NCI-H345 treated with DMSO at 0.1 percent for 48 hours (cell line): ENCODE results near the gene RAB41.
"Not testable (repeated sequence)": the region's sequence is repeated elsewhere in the genome, so short reads cannot be mapped to it uniquely, and the experiment has no call there.

Source experiments
- DNase-seq: peaks from one replicate; lab custom pipeline; 2025; ENCODE audit not compliant: unreplicated experiment; lab: John Stamatoyannopoulos, UW

Gene RAB41

DNA sequence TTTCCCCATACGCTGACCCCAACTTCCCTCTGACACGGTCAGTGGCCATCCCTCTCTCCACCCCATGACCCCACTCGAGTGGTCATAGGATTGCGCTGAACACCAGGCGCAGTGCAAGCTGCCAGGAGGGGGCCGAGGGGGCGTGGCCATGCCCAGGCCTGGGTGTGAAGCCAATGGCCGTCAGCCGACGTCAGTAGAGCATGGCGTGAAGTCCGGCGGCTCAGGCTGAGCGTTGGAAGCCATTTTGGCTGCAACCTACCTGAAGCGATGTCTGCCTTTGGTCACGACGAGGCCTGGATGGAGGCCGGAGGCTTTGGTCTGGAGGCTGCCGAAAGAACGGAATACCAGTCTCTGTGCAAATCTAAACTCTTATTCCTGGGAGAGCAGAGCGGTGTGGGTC, at the start of gene RAB41:
TSS of gene RAB41 (plus strand) at position 222 of the 400 bp plus-strand sequence. CDS start at position 268, 46 bp downstream.
- no peak for DNase-seq

GRCh38 chrX:70234355-70234754, 47.6 kb upstream of the RAB41 start, which contains the start of gene AWAT1:
AWAT1 (plus strand) TSS chrX:70234655; CDS start chrX:70234696, 41 bp downstream.
- no peak for DNase-seq

GRCh38 chrX:70240751-70241150, 41.2 kb upstream of the RAB41 start:
- DNase-seq = no peak

GRCh38 chrX:70241501-70241900, 40.5 kb upstream of the RAB41 start:
- no peak for DNase-seq

- not testable (repeated sequence) for DNase-seq
These were observed 38.4 kb upstream of the RAB41 start for GRCh38 chrX:70243601-70244000.

DNA sequence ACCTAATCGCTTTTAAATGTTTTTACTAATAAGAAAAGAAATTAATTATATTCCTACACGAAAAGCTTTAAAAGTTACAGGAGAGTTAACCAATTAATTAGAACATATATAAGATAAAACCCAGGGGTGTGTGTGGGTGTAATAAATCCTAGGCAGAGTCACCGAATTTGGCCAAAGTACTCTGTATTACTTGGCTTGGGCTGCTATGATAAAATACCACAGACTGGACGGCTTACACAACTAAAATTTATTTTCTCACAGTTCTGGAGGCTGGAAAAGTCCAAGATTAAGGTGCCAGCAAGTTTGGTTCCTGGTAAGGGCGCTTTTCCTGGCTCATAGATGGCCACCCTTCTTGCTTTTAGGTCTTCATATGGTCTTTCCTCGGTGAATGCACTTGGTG, 37.1 kb upstream of the RAB41 start:
- no peak for DNase-seq

- DNase-seq = no peak
These were observed 34.7 kb upstream of the RAB41 start for GRCh38 chrX:70247252-70247651.

DNA sequence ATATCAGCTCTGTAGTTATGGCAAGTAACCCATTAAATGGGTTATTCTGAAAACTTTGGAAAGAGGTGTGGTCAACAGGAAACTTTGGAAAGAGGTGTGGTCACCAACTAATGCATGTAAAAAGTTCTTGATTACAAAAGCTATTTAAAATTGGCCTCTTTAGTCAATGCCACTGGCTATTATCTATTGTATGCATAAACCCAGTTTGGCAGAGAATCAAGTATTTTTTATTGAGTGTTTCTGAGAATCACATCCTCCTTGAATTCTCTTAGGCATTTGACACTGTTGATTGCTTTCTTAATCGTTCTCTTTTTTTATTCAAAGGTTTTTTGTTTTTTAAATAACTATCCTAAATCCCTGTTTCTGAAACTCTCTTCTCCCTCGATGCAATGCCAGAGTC, 29.5 kb upstream of the RAB41 start:
- DNase-seq = no peak

- no peak for DNase-seq
These were observed 28.5 kb upstream of the RAB41 start for GRCh38 chrX:70253377-70254062.

- no peak for DNase-seq
These were observed 27.9 kb upstream of the RAB41 start for GRCh38 chrX:70254063-70254400.

DNA sequence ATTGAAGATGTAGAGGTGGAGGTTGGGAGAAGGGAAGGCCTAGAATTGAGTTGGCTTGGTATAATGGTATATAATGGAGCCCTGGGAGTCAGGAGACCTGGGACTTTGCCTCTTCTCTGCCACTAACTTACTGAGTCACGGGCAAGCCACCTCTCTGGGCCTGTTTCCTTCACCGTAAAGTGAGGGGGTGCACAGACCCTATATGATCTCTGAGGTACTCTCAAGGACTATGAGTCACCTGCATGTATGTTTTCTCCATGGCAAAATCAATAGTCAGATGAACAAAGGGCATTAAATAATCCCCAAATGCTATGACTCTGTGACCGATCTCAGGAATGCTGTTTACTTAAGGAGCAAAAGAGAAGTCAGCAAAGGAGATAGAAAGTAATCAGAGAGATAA, 27.1 kb upstream of the RAB41 start:
- DNase-seq = no peak

DNA sequence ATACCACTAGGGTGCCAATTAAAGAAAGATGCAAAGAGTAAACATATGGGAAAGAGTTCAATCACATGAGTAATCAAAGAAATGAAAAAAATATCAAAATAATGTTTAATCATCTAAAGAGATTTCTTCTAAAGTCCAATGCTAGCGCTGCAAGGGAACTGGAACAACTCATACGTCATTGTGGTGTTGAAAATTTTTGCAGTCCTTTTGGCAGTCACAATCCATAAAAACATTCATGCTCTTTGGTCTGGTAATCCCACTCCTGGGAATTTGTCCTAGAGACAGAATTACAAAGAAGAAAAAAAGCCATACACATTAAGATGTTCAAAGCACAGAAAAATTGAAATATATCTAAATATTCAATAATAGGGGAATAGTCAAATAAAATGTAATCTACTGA, 26.5 kb upstream of the RAB41 start:
- DNase-seq = no peak

DNA sequence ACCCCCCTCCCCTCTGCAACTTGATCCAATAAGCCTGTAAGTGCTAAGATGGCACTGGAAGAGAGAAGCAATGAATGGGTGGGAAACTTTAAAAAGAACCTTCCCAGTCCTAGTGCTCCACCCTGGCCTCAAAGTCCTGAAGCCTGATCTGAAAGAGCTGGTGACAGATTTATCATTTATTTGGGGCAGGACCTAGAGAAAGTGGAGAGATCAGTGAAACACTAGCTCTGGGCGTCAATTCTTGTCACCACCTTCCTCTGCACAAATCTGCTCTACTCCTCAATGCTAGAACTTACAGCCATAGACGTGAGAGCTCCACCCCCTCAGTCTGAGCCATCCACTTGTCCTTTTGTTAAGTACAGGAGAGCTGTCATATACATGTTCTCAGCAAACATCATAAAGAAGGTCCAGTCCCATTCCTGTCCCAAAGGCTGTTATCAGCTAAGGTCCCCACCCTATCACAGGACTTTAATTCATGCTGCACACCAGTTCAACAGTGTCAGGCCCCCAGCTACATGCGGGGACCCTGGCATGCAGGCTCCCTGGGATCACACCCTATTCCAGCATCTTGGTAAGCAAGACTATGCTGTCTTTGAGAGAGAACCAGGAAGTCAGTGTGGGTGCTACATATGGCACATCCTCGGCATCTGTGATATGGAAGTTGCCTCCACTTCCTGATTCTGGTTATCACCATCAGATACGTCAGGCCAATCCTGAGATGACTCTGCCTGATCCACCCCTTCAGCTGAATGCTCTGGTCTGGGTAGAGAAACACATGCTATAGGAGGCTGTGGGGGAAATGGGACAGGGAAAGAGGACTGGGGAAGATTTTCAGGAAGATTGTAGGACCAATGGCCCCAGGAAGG, 24.3 kb upstream of the RAB41 start:
- DNase-seq = no peak

DNA sequence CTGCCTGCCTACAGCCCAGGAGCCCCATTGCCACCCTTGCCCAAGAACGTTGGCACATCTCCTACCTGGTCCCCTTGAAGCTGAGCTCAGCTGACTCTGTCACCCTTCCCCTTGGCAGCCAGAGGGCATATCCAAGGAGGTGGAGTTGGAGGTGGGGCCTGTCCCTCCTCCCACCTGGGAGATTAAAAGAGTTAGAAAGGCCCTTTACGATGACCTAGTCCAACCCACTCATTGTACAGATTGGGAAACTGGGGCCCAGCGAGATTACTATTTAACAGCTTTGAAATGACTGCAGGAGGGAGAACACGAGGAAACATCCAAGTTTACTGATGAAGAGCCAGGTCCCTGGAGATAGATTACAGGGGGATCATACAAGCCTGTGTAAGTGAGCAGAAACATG, 21.9 kb upstream of the RAB41 start, which contains the start of gene P2RY4:
TSS of gene P2RY4 (minus strand) at position 101 of the 400 bp plus-strand sequence. CDS start 580 bp downstream, outside the sequence.
- no peak for DNase-seq

- peak; percentile 33 for DNase-seq
These were observed 18.9 kb upstream of the RAB41 start for GRCh38 chrX:70262952-70263567.

DNA sequence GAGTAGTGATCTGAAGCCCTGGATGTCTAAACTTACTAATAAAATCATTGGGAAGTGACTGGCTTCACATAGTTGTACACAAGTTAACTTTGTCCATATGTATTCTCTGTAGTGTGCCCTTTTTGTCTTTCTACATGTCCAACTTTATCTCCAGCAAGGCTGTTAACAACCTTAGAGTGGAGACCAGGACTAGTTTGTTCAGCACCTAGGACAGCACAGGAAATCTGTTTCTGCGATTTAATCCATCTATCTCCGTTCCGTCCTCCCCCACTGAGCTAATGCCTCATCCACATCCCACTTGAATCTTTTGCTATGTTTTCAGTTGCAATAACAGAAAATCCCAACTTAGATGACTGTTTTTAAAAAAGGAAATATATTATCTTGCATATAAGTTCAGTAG, 17.2 kb upstream of the RAB41 start:
- DNase-seq = no peak

DNA sequence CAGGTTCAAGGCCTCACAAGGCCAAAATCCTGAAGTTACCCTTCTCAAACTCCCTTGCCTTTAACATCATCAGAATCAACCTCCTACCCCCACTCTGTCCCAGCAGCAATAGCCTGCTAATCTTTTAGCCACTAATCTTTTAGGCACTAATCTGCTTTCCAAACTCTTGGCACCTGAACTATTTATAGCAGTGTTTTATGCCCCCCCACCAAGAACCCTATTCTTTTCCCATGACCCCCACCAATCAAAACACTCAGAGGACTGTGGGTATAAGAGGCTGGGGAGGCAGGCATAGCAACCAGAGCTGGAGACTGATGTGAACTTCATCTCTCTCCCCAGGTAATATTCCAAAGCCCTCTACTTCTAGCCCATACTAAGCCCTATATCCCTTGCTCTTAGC, 13.9 kb upstream of the RAB41 start, which contains the start of gene ARR3:
TSS of gene ARR3 (plus strand) at position 301 of the 400 bp plus-strand sequence. CDS start 1,052 bp downstream, outside the sequence.
- DNase-seq = no peak

GRCh38 chrX:70274029-70274428, 7.9 kb upstream of the RAB41 start:
- not testable (repeated sequence) for DNase-seq

- no peak for DNase-seq
These were observed 2.9 kb upstream of the RAB41 start for GRCh38 chrX:70279081-70279480.

- DNase-seq = no peak
These were observed 1.4 kb upstream of the RAB41 start for GRCh38 chrX:70280573-70280972.

GRCh38 chrX:70289168-70289792, 7.3 kb downstream of the RAB41 start:
- no peak for DNase-seq
